Naive thymus-derived CD4-positive, alpha-beta T cell (primary cell): Measurements from ENCODE around the gene CHMP4A. TPM values are rescaled to one million over a fixed set of nuclear protein-coding genes. Genes with fewer than 3 reads are reported as not detected.

ENCODE experiments used
- ATAC-seq: fragments of 150-1000 bp; cut with Tn5 transposase; 2 replicates; pipeline ENCODE4 v1.10.0; 2021; ENCODE audit warnings: mild to moderate bottlenecking, moderate library complexity
- CTCF ChIA-PET: fragments of 350-600 bp; sonication (Branson Sonifier 250); formaldehyde crosslinking; loops from one replicate; lab custom pipeline; 2021; ENCODE audit warnings: antibody characterized with exemption; lab: Charles Lee
- POLR2A ChIA-PET: fragments of 350-600 bp; sonication (Branson Sonifier 250); formaldehyde crosslinking; loops from one replicate; lab custom pipeline; 2021; ENCODE audit warnings: antibody characterized with exemption, inconsistent platforms; lab: Charles Lee
- DNase-seq, 9 donors: peaks; one replicate each; pipeline versions ENCODE4 v3.0.0 to v3.0.0-alpha.2; 2020 to 2022; ENCODE audit warnings: mixed read lengths in 1 of 9
- H3K27ac ChIP-seq: one replicate; pipeline ENCODE4 v1.7.0; 2013; ENCODE audit warnings: mild to moderate bottlenecking, low read depth, low read length, moderate library complexity
- H3K27me3 ChIP-seq, 2 donors: one replicate each; pipeline ENCODE4 v1.7.0; 2013; ENCODE audit warnings: low read length in 2 of 2, mild to moderate bottlenecking in 2 of 2, moderate library complexity in 2 of 2; ENCODE audit not compliant: control insufficient read depth in 2 of 2, insufficient read depth in 2 of 2
- H3K36me3 ChIP-seq, 3 experiments: 1 replicate in 2 of 3; 2 replicates in 1 of 3; pipeline ENCODE4 v1.7.0; 2013; ENCODE audit warnings: low read length in 3 of 3, mild to moderate bottlenecking in 3 of 3, moderate library complexity in 1 of 3; ENCODE audit not compliant: insufficient read depth in 3 of 3, control insufficient read depth in 2 of 3
- H3K4me1 ChIP-seq, 2 donors: one replicate each; pipeline ENCODE4 v1.7.0; 2013; ENCODE audit warnings: low read length in 2 of 2, mild to moderate bottlenecking in 2 of 2, moderate library complexity in 1 of 2; ENCODE audit not compliant: control insufficient read depth in 2 of 2, insufficient read depth in 2 of 2
- H3K4me3 ChIP-seq: 2 replicates; pipeline ENCODE4 v1.7.0; 2013; ENCODE audit warnings: mild to moderate bottlenecking, low read length
- H3K9me3 ChIP-seq, 3 experiments: 1 replicate in 2 of 3; 2 replicates in 1 of 3; pipeline ENCODE4 v1.7.0; 2013; ENCODE audit warnings: low read length in 3 of 3; ENCODE audit not compliant: control insufficient read depth in 2 of 3
- H3K27ac Mint-ChIP-seq, 9 donors: one replicate each; pipeline ENCODE4 v1.8.0; 2020 to 2022; ENCODE audit warnings: mixed read lengths in 9 of 9, mild to moderate bottlenecking in 8 of 9, moderate library complexity in 5 of 9, inconsistent platforms in 2 of 9
- H3K27me3 Mint-ChIP-seq, 5 donors: one replicate each; pipeline ENCODE4 v1.8.0; 2021 to 2022; ENCODE audit warnings: mixed read lengths in 5 of 5, mild to moderate bottlenecking in 1 of 5
- H3K36me3 Mint-ChIP-seq, 5 donors: one replicate each; pipeline ENCODE4 v1.8.0; 2020 to 2022; ENCODE audit warnings: mixed read lengths in 5 of 5, mild to moderate bottlenecking in 3 of 5, inconsistent platforms in 1 of 5
- H3K4me1 Mint-ChIP-seq, 7 donors: one replicate each; pipeline ENCODE4 v1.8.0; 2020 to 2022; ENCODE audit warnings: mixed read lengths in 7 of 7, mild to moderate bottlenecking in 3 of 7, inconsistent platforms in 1 of 7
- H3K4me3 Mint-ChIP-seq, 10 donors: one replicate each; pipeline ENCODE4 v1.8.0; 2020 to 2022; ENCODE audit warnings: mild to moderate bottlenecking in 10 of 10, mixed read lengths in 10 of 10, moderate library complexity in 6 of 10, inconsistent platforms in 2 of 10
- H3K9me3 Mint-ChIP-seq, 11 donors: one replicate each; pipeline ENCODE4 v1.8.0; 2020 to 2022; ENCODE audit warnings: mixed read lengths in 11 of 11, mild to moderate bottlenecking in 4 of 11, inconsistent platforms in 1 of 11, moderate library complexity in 1 of 11
- intact Hi-C, 2 donors: fragments of 100-400 bp; cut with micrococcal nuclease; formaldehyde crosslinking; loops; one replicate each; pipeline ENCODE4 v1.15.1; 2023
- polyA plus RNA-seq, 2 donors: library from polyadenylated mRNA; unstranded; fragments of 300-500 nt; fragmentation: Illumina TruSeq; gene quantifications; one replicate each; pipeline ENCODE4 v1.2.3, GENCODE V29; 2021
- total RNA-seq, 6 experiments: library from RNA in 5 of 6; stranded (reverse) in 5 of 6; gene quantifications; 1 replicate in 5 of 6; 2 replicates in 1 of 6; pipeline ENCODE4 v1.2.3 and lab custom pipeline; 2021 to 2026

The CHMP4A gene
- total and polyA plus RNA-seq, 7 experiments from 2014 or later = 79.1 to 140 (median 94.1) TPM

- Histone ChIP-seq H3K4me3 (no peak overlapping the region), H3K27me3 (no peaks in the 10 kb centered on the region), H3K4me1 (peaks cover 25 to 49% of the 10 kb centered on the region in 2 donors), H3K9me3 (no peaks in the 10 kb centered on the region), H3K27ac (no peak overlapping the region), H3K36me3 (peaks cover 20 to 64% (median 26%) of the 10 kb centered on the region in 3 experiments)
- H3K9me3 Mint-ChIP-seq = no peaks in the 10 kb centered on the region
- DNase-seq (peak in 1 of 9 donors; percentile 11), ATAC-seq (no peak)
- CTCF ChIA-PET = interaction anchor here (1.1 kb wide), 1 partner anchor 59 kb away, joined by 3 read pairs; no protein-coding TSS in a partner anchor
- peaks cover 56 to 96% (median 88%) of the 10 kb centered on the region in 7 donors for H3K4me1 Mint-ChIP-seq
- intact Hi-C loops = no loop called here
- H3K27me3 Mint-ChIP-seq = no peaks in the 10 kb centered on the region
- peak overlapping the region in 7 of 9 donors; percentile 23 to 79 (median 58) for H3K27ac Mint-ChIP-seq
- peaks cover 11 to 46% (median 37%) of the 10 kb centered on the region in 5 donors for H3K36me3 Mint-ChIP-seq
- H3K4me3 Mint-ChIP-seq = peak overlapping the region in 1 of 10 donors; percentile 31
- POLR2A ChIA-PET = interaction anchor here (0.8 to 7.2 kb wide), 3 partner anchors 9 to 41 kb away, joined by 3 to 117 read pairs (median 5); partner anchors contain the start of genes CHMP4A and MDP1
Observed at GRCh38 chr14:24236689-24237462, 23.6 kb upstream of the CHMP4A start.

DNA sequence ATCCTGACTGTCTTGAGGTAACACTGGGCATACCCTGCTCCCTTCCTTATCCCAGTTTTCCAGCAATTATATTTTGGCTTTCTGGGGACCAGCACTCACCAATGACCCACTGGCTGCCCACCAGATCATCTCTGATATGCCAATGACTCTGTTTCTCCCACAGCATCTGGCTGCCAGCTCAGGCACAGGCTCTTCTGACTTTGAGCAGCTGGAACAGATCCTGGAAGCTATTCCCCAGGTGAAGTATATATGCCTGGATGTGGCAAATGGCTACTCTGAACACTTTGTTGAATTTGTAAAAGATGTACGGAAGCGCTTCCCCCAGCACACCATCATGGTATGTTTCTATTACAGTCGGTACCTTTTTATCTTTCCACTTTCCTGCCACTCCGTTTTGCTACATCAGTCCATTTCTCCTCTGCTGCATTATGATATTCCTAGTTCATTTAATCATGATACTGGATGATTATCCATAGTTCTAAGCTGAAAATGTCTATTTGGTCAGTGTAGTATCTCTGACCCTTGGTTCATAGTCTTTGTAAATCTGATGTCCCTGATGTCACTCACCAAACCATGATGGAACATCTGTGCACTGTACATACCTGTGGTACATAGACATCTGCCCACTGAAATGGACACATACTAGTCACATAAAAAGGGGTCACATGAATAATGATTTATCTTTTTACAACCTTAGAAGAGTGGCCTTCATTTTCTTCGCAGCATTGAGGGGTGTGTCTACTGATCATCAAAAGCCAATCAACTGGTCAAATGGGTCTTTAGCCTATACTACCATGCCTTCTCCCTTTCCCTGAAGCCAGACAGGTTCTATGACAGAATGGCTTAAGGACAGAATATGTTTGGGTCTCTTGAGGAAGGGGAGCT is 22.8 kb upstream of the CHMP4A start:
- peak overlapping the region in 2 of 10 donors; percentile 34 to 44 for H3K4me3 Mint-ChIP-seq
- Histone ChIP-seq H3K27me3 (no peaks in the 10 kb centered on the region), H3K27ac (no peak overlapping the region), H3K36me3 (peaks cover 18 to 62% (median 26%) of the 10 kb centered on the region in 3 experiments), H3K4me1 (peaks cover 25 to 47% of the 10 kb centered on the region in 2 donors), H3K9me3 (no peaks in the 10 kb centered on the region), H3K4me3 (no peak overlapping the region)
- peak overlapping the region in 6 of 9 donors; percentile 64 to 91 (median 76) for H3K27ac Mint-ChIP-seq
- CTCF ChIA-PET = interaction anchor here (0.9 to 1.5 kb wide), 3 partner anchors 8 to 195 kb away, joined by 3 to 4 read pairs (median 3); no protein-coding TSS in a partner anchor
- ATAC-seq (no peak), DNase-seq (no peak)
- peaks cover 56 to 97% (median 91%) of the 10 kb centered on the region in 7 donors for H3K4me1 Mint-ChIP-seq
- intact Hi-C loops = no loop called here
- POLR2A ChIA-PET = interaction anchor here (0.6 to 7.2 kb wide), 13 partner anchors 10 to 200 kb away, joined by 3 to 117 read pairs (median 4); partner anchors contain the start of genes CHMP4A, DHRS1, LTB4R2 and MDP1
- H3K27me3 Mint-ChIP-seq = no peaks in the 10 kb centered on the region
- H3K9me3 Mint-ChIP-seq = no peaks in the 10 kb centered on the region
- H3K36me3 Mint-ChIP-seq = peaks cover 11 to 46% (median 37%) of the 10 kb centered on the region in 5 donors

DNA sequence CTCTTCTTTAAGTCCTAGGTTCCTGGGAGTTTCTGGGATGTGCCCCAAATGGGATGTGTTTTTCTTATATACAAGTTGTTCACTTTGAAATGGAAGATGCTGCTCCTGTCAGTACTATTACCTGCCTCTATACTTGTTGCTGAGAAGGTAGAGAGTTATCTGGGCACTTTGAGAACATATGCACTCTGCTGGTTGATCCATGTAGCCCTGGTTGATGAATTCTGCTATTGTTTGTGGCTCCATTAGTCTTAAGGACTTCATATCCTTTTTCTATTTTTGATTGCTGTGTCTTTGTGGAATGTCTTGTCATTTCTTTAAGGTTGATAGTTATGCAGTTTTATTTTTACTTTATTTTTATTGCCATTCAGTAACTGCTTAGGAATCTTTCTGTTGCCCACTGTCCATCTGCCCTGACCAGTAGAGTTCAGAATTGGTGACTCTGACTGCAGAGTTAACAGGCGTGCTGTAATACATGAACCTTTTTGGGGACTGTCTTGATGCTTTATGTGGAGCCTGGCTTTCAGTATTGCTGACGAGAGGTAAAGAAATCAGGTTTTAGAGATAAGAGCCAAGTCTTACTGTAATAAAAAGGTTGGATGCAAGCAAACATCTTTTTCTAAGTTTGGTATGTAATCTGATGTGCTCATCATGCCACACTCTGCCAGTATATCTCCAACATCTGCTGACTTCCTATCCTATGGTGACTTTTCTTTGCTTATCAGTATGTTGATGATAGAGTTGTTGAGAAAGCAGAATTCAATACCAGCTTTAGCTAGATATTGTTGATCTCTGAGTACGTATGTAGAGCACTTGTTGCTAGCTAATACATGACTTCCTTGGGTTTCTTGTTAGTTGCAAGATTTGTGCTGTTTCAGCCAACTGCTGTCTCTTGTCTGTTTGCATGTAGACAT is 21.1 kb upstream of the CHMP4A start:
- Histone ChIP-seq H3K9me3 (no peaks in the 10 kb centered on the region), H3K27me3 (no peaks in the 10 kb centered on the region), H3K4me3 (no peak overlapping the region), H3K36me3 (peaks cover 3 to 45% (median 10%) of the 10 kb centered on the region in 3 experiments), H3K4me1 (peaks cover 10 to 34% of the 10 kb centered on the region in 2 donors), H3K27ac (peak overlapping the region; percentile 89)
- intact Hi-C loops = no loop called here
- H3K27me3 Mint-ChIP-seq = no peaks in the 10 kb centered on the region
- no peaks in the 10 kb centered on the region for H3K9me3 Mint-ChIP-seq
- no peak for ATAC-seq
- ChIA-PET CTCF (interaction anchor here (1.1 to 1.8 kb wide), 7 partner anchors 8 to 75 kb away, joined by 3 to 6 read pairs (median 3); partner anchors contain the start of genes LTB4R2, MDP1, RABGGTA and TINF2), POLR2A (interaction anchor here (0.6 to 3.2 kb wide), 18 partner anchors 8 to 202 kb away, joined by 3 to 49 read pairs (median 4); partner anchors contain the start of genes CHMP4A, DHRS1, IRF9 and MDP1)
- H3K4me3 Mint-ChIP-seq = peak overlapping the region; percentile 64 to 100 (median 95)
- DNase-seq = no peak
- H3K36me3 Mint-ChIP-seq = peaks cover 11 to 35% (median 31%) of the 10 kb centered on the region in 5 donors
- H3K27ac Mint-ChIP-seq = peak overlapping the region in 8 of 9 donors; percentile 6 to 98 (median 88)
- peaks cover 47 to 88% (median 80%) of the 10 kb centered on the region in 7 donors for H3K4me1 Mint-ChIP-seq

DNA sequence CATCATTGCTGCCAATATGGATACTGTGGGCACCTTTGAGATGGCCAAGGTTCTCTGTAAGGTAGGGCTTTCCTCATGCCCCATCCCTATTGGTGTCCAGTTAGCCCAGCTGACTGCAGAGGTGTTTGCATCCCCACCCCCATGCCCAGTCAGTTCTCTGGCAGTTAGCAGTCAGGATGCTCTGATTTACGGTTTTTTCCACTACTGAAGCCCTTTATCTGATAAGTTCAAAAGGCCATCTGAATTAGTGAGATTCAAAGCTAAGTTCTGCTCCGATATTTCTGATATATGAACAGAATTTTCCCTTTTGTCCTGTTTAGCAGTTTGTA is 20.2 kb upstream of the CHMP4A start:
- H3K4me1 Mint-ChIP-seq = peaks cover 43 to 85% (median 71%) of the 10 kb centered on the region in 7 donors
- peaks cover 7 to 34% (median 26%) of the 10 kb centered on the region in 5 donors for H3K36me3 Mint-ChIP-seq
- H3K9me3 Mint-ChIP-seq = no peaks in the 10 kb centered on the region

More for the DNA sequence above, 20.2 kb upstream of the CHMP4A start:
- DNase-seq = peak in 1 of 9 donors; percentile 26
- ChIA-PET POLR2A (interaction anchor here (1.1 to 3.2 kb wide), 9 partner anchors 9 to 125 kb away, joined by 3 to 49 read pairs (median 5); partner anchors contain the start of genes CHMP4A, DHRS1, IRF9 and MDP1), CTCF (interaction anchor here (1.1 to 1.8 kb wide), 3 partner anchors 9 to 19 kb away, joined by 3 to 6 read pairs (median 3); partner anchors contain the start of genes MDP1 and TINF2)
- H3K27me3 Mint-ChIP-seq = no peaks in the 10 kb centered on the region
- intact Hi-C loops = loop anchor here (2.0 kb wide), 3 partner anchors 97 to 219 kb away; partner anchors contain the start of genes DCAF11 (in 1 of the 2), NRL (in 1 of the 2) and PSME1 (in 1 of the 2)
- peak overlapping the region; percentile 89 for H3K27ac ChIP-seq
- H3K27ac Mint-ChIP-seq = peak overlapping the region; percentile 89 to 98 (median 93)
- no peak for ATAC-seq
- H3K4me1 ChIP-seq = peaks cover 10 to 27% of the 10 kb centered on the region in 2 donors
- peaks cover 0 to 37% (median 10%) of the 10 kb centered on the region in 3 experiments for H3K36me3 ChIP-seq
- H3K9me3 ChIP-seq = no peaks in the 10 kb centered on the region
- H3K27me3 ChIP-seq = no peaks in the 10 kb centered on the region
- H3K4me3 Mint-ChIP-seq = peak overlapping the region; percentile 86 to 100 (median 96)
- peak overlapping the region; percentile 99 for H3K4me3 ChIP-seq
